ENCODE results near the gene TPI1.
"Not testable (repeated sequence)": the region's sequence is repeated elsewhere in the genome, so short reads cannot be mapped to it uniquely, and the experiment has no call there.

Gene TPI1

DNA sequence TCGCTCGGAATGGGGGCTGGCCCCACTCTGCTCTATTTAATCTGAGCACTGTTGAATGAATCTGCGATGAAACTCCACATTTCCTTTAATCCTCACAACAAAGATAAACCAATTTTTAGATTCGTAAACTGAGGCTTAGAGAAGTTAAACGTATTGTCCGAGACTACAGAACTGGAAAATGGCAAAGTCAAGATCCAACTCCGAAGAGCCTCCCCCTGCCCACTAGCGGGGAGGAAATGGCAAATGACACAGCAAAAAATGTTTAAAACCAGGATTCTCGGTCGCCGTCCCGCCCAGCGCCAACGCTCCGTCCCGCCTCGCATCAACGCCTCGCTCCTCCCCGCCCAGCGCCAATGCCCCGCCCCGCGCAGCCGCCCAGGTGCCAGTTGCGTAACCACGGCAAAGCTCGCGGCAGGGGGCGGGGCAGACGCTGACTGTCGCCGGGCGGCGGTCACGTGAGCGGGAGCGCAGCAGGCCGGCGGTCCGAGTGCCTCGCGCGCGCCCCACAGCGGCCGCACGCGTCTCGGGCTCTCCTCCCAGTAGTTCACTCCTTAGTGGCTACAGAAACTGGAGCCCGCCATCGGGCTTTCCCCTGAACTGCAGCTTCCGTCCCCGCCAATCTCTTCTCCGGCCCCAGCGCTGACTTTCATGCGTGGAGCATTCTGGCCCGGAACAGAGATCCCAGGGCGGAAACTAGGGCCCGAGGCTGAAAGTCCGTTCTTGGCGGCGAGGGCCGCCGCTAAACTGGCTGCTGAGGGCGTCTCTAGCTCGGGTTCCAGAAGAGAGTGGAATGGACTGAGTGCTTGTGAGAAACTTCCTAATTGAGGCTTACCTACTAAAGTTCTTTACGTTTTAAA lies 23.7 kb downstream of the TPI1 start:
- in situ Hi-C loops (cut with MboI; ENCODE audit: low sequenced_read_pairs): no loop called here

DNA sequence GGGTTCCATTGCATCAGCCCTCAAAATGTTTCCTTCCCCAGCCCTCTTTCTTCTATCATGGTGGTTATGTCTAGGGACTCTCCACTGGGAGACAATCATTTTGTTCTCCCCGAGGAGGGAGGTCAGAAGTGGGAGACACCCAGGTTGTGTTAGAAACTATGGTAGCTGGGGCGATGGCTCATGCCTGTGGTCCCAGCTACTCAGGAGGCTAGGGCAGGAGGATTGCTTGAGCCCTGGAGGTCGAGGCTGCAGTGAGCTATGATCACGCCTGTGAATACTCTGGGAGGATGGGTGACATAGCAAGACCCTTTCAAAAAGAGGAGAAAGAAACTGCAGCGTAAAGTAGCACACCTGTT lies 24.3 kb downstream of the TPI1 start:
- in situ Hi-C loops (cut with MboI; ENCODE audit: low sequenced_read_pairs): no loop called here

DNA sequence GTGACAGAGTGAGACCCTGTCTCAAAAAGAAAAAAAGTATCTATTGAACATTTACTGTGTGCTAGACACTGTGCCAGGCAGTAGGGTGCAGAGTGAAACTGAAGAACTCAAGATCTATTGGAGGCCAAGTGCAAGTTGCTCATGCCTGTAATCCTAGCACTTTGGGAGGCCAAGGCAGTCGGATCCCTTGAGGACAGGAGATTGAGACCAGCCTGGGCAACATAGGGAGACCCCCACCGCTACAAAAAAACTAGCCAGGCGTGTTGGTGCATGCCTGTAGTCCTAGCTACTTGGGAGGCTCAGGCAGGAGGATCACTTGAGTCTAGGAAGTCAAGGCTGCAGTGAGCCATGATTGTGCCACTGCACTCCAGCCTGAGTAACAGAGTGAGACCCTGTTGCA lies 25.4 kb downstream of the TPI1 start:
- in situ Hi-C loops (cut with MboI; ENCODE audit: low sequenced_read_pairs): not testable (repeated sequence)

DNA sequence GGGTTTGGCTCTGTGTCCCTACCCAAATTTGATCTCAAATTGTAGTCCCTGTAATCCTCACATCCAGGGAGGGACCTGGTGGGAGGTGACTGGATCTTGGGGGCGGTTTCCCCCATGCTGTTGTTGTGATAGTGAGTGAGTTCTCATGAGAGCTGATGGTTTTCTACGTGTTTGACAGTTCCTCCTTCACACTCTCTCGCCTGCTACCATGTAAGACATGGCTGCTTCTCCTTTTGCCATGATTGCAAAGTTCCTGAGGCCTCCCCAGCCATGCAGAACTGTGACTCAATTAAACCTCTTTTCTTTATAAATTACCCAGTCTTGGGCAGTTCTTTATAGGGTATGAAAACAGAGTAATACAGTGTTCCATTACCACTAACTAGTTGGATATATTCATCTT lies 27.0 kb downstream of the TPI1 start:
- in situ Hi-C loops (cut with MboI; ENCODE audit: low sequenced_read_pairs): no loop called here

DNA sequence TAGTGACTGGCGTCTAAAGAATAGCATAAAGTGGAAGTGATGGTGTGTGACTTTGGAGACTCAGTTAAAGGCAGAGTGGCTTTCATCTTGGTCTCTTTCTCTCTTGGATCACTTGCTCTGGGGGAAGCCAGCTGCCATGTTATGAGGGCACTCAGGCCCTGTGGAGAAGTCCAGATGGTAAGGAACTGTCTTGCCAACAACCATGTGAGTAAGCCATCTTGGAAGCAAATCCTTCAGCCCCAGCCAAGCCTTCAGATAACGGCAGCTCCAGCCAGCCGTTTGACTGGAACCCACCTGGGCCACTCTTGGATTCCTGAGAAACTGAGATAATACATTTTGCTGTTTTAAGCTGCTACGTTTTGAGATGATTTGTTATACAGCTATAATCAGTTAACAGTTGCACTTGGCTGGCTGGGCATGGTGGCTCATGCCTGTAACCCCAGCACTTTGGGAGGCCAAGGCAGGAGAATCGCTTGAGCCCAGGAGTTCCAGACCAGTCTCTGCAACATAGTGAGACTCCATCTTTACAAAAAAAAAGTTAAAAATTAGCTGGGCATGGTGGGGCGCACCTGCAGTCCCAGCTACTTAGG lies 29.6 kb downstream of the TPI1 start:
- in situ Hi-C loops (cut with MboI; ENCODE audit: low sequenced_read_pairs): no loop called here

- in situ Hi-C loops (cut with MboI; ENCODE audit: low sequenced_read_pairs): no loop called here
Measured at GRCh38 chr12:6899427-6899826, 32.1 kb downstream of the TPI1 start.

DNA sequence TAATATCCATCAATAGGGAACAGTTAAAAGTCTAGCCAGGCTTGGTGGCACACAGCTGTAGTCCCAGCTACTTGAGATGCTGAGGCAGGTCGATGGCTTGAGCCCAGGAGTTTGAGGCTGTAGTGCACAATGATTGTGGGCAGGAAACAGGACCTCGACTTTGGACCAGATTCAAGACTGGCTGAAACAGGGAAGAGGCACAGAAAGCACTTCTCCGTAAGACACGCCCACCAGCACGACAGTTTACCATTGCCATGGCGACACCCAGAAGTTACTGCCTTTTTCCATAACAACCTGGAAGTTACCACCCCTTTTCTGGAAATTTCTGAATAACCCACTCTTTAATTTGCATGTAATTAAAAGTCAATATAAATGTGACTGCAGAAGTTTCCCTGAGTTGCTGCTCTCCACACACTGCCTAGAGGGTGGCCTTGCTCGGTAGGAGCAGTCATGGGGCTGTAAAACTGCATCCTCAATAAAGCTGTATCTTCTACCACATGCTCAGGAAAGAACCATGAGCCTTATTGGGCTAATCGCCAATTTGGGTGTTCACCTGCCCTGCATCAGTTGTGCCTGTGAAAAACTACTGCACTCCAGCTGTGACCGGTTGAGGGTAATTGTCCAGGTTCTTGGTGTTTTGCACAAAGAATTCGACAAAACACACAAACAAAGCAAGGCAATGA lies 32.6 kb downstream of the TPI1 start:
- in situ Hi-C loops (cut with MboI; ENCODE audit: low sequenced_read_pairs): no loop called here

GRCh38 chr12:6902448-6902847 lies 35.1 kb downstream of the TPI1 start:
- in situ Hi-C loops (cut with MboI; ENCODE audit: low sequenced_read_pairs): no loop called here

DNA sequence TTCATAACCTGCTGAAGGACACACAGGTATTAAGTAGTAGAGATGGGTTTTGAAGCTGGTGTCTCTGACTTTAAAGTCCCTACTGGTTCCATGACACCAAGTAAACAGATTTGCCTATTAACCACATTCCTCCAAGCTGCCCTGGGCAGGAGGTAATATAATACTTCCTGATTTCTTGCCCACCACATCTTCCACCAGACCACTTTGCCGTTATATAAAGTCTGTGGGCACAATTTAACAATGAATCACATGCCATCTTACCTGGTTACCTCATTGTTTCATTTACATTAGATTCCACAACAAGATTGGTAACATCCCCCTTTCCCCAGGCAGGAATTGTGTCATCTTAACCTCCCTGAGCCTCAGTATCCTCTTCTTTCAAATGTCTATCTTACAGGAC lies 36.4 kb downstream of the TPI1 start:
- in situ Hi-C loops (cut with MboI; ENCODE audit: low sequenced_read_pairs): no loop called here

- in situ Hi-C loops (cut with MboI; ENCODE audit: low sequenced_read_pairs): no loop called here
Measured at GRCh38 chr12:6904280-6905276, 37.2 kb downstream of the TPI1 start, which contains the start of gene LRRC23. Gene LRRC23, plus strand, starts transcription at chr12:6904822. Its CDS starts 812 bp downstream, at chr12:6905634.

DNA sequence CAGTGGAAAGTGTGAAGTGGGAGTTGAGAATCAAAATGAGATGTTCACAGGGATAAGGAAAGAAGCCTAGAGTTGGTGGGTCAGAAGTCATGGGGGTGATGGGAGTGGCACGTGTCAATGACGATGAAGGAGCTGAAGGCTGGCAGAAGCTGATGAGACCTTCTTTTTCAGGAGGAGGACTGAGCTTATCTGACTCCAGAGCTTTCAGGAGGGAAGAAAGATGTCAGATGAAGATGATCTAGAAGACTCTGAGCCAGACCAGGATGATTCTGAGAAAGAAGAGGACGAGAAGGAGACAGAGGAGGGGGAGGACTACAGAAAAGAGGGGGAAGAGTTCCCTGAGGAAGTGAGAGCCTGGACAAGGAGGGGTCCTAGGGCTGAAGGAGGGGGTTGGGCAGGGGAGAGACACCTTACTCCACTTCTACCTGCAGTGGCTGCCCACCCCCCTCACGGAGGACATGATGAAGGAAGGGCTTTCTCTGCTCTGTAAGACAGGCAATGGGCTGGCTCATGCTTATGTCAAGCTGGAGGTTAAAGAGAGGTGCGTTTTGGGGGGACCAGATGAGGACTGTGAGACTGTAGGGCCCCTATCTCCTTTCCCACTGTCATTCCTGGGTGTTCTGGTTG lies 38.2 kb downstream of the TPI1 start:
- in situ Hi-C loops (cut with MboI; ENCODE audit: low sequenced_read_pairs): no loop called here

GRCh38 chr12:6908141-6908540 lies 40.8 kb downstream of the TPI1 start:
- in situ Hi-C loops (cut with MboI; ENCODE audit: low sequenced_read_pairs): not testable (repeated sequence)

GRCh38 chr12:6909421-6910145 lies 42.3 kb downstream of the TPI1 start:
- in situ Hi-C loops (cut with MboI; ENCODE audit: low sequenced_read_pairs): no loop called here

- in situ Hi-C loops (cut with MboI; ENCODE audit: low sequenced_read_pairs): no loop called here
Measured at GRCh38 chr12:6912164-6912935, 45.0 kb downstream of the TPI1 start.

GRCh38 chr12:6914246-6914946 lies 47.1 kb downstream of the TPI1 start, which contains the start of gene ENO2:
Gene ENO2, plus strand, starts transcription at chr12:6914580. Its CDS starts 1,253 bp downstream, at chr12:6915833.
- in situ Hi-C loops (cut with MboI; ENCODE audit: low sequenced_read_pairs): no loop called here

- in situ Hi-C loops (cut with MboI; ENCODE audit: low sequenced_read_pairs): no loop called here
Measured at GRCh38 chr12:6914947-6915788, 47.8 kb downstream of the TPI1 start.

DNA sequence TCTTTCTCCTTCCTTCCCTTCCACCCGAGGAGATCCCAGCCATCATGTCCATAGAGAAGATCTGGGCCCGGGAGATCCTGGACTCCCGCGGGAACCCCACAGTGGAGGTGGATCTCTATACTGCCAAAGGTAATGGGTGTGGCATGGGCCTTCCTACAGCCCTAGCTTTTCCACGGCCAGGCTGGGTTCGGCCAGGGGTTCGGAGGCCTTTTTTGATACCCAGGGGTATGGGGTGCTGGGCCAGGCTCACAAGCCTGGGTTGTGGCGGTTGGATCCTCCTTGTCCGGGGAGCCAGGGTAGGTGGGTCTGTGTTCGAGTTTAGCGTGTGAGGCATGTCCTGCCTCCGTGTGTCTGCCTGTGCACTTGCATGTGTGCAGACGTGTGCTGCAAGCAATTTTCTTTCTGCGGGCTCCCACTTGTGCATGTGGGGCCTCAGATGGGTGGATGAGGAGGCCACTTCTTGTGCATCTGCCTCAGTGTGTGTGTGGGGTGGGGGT lies 48.5 kb downstream of the TPI1 start:
- in situ Hi-C loops (cut with MboI; ENCODE audit: low sequenced_read_pairs): no loop called here
